Measurements from ENCODE around the gene ELL.
A peak's percentile ranks its signal among the peaks of the same experiment; 100 is the strongest.

The ELL gene

GRCh38 chr19:18481505-18482222 is 40.2 kb downstream of the ELL start:
- Mint-ChIP-seq H3K27ac (peak overlapping the region; percentile 57), H3K9me3 (no peaks in the 10 kb centered on the region), H3K36me3 (ENCODE audit: low read depth) (no peaks in the 10 kb centered on the region), H3K4me3 (peak overlapping the region; percentile 12), H3K4me1 (ENCODE audit: low read depth) (peaks cover 55% of the 10 kb centered on the region), H3K27me3 (ENCODE audit: low read depth) (no peaks in the 10 kb centered on the region)
- DNase-seq (ENCODE audit: low spot score), result peak; percentile 54

- no peak for DNase-seq (ENCODE audit: low spot score)
- Mint-ChIP-seq H3K36me3 (ENCODE audit: low read depth) (peaks cover 5% of the 10 kb centered on the region), H3K4me1 (ENCODE audit: low read depth) (peaks cover 55% of the 10 kb centered on the region), H3K27me3 (ENCODE audit: low read depth) (no peaks in the 10 kb centered on the region), H3K27ac (peak overlapping the region; percentile 89), H3K9me3 (no peaks in the 10 kb centered on the region), H3K4me3 (no peak overlapping the region)
Measured at GRCh38 chr19:18480006-18480691, 41.7 kb downstream of the ELL start.

- Mint-ChIP-seq H3K27ac (peak overlapping the region; percentile 89), H3K36me3 (ENCODE audit: low read depth) (peaks cover 6% of the 10 kb centered on the region), H3K4me3 (peak overlapping the region; percentile 77), H3K9me3 (no peaks in the 10 kb centered on the region), H3K27me3 (ENCODE audit: low read depth) (no peaks in the 10 kb centered on the region), H3K4me1 (ENCODE audit: low read depth) (peaks cover 54% of the 10 kb centered on the region)
- DNase-seq (ENCODE audit: low spot score), result peak; percentile 85
Measured at GRCh38 chr19:18478545-18479311, 43.1 kb downstream of the ELL start.

GRCh38 chr19:18477974-18478373 is 43.9 kb downstream of the ELL start:
- H3K4me1 Mint-ChIP-seq (ENCODE audit: low read depth), result peaks cover 52% of the 10 kb centered on the region

GRCh38 chr19:18477042-18477779 is 44.7 kb downstream of the ELL start:
- Mint-ChIP-seq H3K27me3 (ENCODE audit: low read depth) (no peaks in the 10 kb centered on the region), H3K9me3 (no peaks in the 10 kb centered on the region), H3K36me3 (ENCODE audit: low read depth) (peaks cover 6% of the 10 kb centered on the region), H3K4me1 (ENCODE audit: low read depth) (peaks cover 50% of the 10 kb centered on the region), H3K4me3 (no peak overlapping the region), H3K27ac (peak overlapping the region; percentile 65)
- no peak for DNase-seq (ENCODE audit: low spot score)

More at GRCh38 chr19:18477974-18478373, 43.9 kb downstream of the ELL start:
- H3K27ac Mint-ChIP-seq, result peak overlapping the region; percentile 65
- no peaks in the 10 kb centered on the region for H3K9me3 Mint-ChIP-seq
- no peak overlapping the region for H3K4me3 Mint-ChIP-seq
- peaks cover 6% of the 10 kb centered on the region for H3K36me3 Mint-ChIP-seq (ENCODE audit: low read depth)
- no peaks in the 10 kb centered on the region for H3K27me3 Mint-ChIP-seq (ENCODE audit: low read depth)
- DNase-seq (ENCODE audit: low spot score), result no peak

GRCh38 chr19:18476507-18477041 is 45.3 kb downstream of the ELL start:
- Mint-ChIP-seq H3K4me3 (no peak overlapping the region), H3K36me3 (ENCODE audit: low read depth) (peaks cover 6% of the 10 kb centered on the region), H3K27ac (peak overlapping the region; percentile 55), H3K9me3 (no peaks in the 10 kb centered on the region), H3K27me3 (ENCODE audit: low read depth) (no peaks in the 10 kb centered on the region), H3K4me1 (ENCODE audit: low read depth) (peaks cover 45% of the 10 kb centered on the region)
- DNase-seq (ENCODE audit: low spot score), result no peak

- Mint-ChIP-seq H3K27me3 (ENCODE audit: low read depth) (no peaks in the 10 kb centered on the region), H3K4me3 (no peak overlapping the region), H3K27ac (peak overlapping the region; percentile 65), H3K9me3 (no peaks in the 10 kb centered on the region), H3K4me1 (ENCODE audit: low read depth) (peaks cover 38% of the 10 kb centered on the region), H3K36me3 (ENCODE audit: low read depth) (peaks cover 6% of the 10 kb centered on the region)
- no peak for DNase-seq (ENCODE audit: low spot score)
Measured at GRCh38 chr19:18475762-18476331, 46.0 kb downstream of the ELL start.

GRCh38 chr19:18475004-18475453 is 46.8 kb downstream of the ELL start:
- H3K27ac Mint-ChIP-seq, result peak overlapping the region; percentile 65
- no peak overlapping the region for H3K4me3 Mint-ChIP-seq
- peaks cover 35% of the 10 kb centered on the region for H3K4me1 Mint-ChIP-seq (ENCODE audit: low read depth)
- H3K36me3 Mint-ChIP-seq (ENCODE audit: low read depth), result peaks cover 6% of the 10 kb centered on the region
- no peak for DNase-seq (ENCODE audit: low spot score)
- H3K27me3 Mint-ChIP-seq (ENCODE audit: low read depth), result no peaks in the 10 kb centered on the region
- H3K9me3 Mint-ChIP-seq, result no peaks in the 10 kb centered on the region

GRCh38 chr19:18474366-18474887 is 47.4 kb downstream of the ELL start:
- Mint-ChIP-seq H3K4me1 (ENCODE audit: low read depth) (peaks cover 31% of the 10 kb centered on the region), H3K27me3 (ENCODE audit: low read depth) (no peaks in the 10 kb centered on the region), H3K27ac (peak overlapping the region; percentile 20), H3K4me3 (no peak overlapping the region), H3K36me3 (ENCODE audit: low read depth) (peaks cover 6% of the 10 kb centered on the region), H3K9me3 (no peaks in the 10 kb centered on the region)
- no peak for DNase-seq (ENCODE audit: low spot score)

- H3K36me3 Mint-ChIP-seq (ENCODE audit: low read depth), result peaks cover 8% of the 10 kb centered on the region
- H3K9me3 Mint-ChIP-seq, result no peaks in the 10 kb centered on the region
- no peaks in the 10 kb centered on the region for H3K27me3 Mint-ChIP-seq (ENCODE audit: low read depth)
- H3K4me3 Mint-ChIP-seq, result no peak overlapping the region
- no peak for DNase-seq (ENCODE audit: low spot score)
- H3K4me1 Mint-ChIP-seq (ENCODE audit: low read depth), result peaks cover 23% of the 10 kb centered on the region
- H3K27ac Mint-ChIP-seq, result peak overlapping the region; percentile 45
Measured at GRCh38 chr19:18473706-18474087, 48.2 kb downstream of the ELL start.

- Mint-ChIP-seq H3K4me1 (ENCODE audit: low read depth) (peaks cover 22% of the 10 kb centered on the region), H3K9me3 (no peaks in the 10 kb centered on the region), H3K27me3 (ENCODE audit: low read depth) (no peaks in the 10 kb centered on the region), H3K4me3 (no peak overlapping the region), H3K27ac (peak overlapping the region; percentile 45), H3K36me3 (ENCODE audit: low read depth) (peaks cover 8% of the 10 kb centered on the region)
- DNase-seq (ENCODE audit: low spot score), result no peak
Measured at GRCh38 chr19:18473003-18473705, 48.7 kb downstream of the ELL start.

GRCh38 chr19:18470787-18471186 is 51.1 kb downstream of the ELL start:
- H3K4me1 Mint-ChIP-seq (ENCODE audit: low read depth), result peaks cover 13% of the 10 kb centered on the region
- H3K36me3 Mint-ChIP-seq (ENCODE audit: low read depth), result peaks cover 8% of the 10 kb centered on the region

More at GRCh38 chr19:18470787-18471186, 51.1 kb downstream of the ELL start:
- H3K4me3 Mint-ChIP-seq, result no peak overlapping the region
- no peak for DNase-seq (ENCODE audit: low spot score)
- no peaks in the 10 kb centered on the region for H3K27me3 Mint-ChIP-seq (ENCODE audit: low read depth)
- no peaks in the 10 kb centered on the region for H3K9me3 Mint-ChIP-seq
- no peak overlapping the region for H3K27ac Mint-ChIP-seq

Data from T-helper 2 cell treated with Interferon-gamma antibody and Interleukin-4, amounts not matched to agents 5 μg/mL and 100 μg/mL, for 36 hours (primary cell).